Measurements from ENCODE around the gene TNS1.

TNS1 gene

GRCh38 chr2:217753460-217754200 lies 249.2 kb downstream of the TNS1 start:
- no peak for DNase-seq

- DNase-seq = no peak
These were observed 249.9 kb downstream of the TNS1 start for GRCh38 chr2:217752714-217753459.

- DNase-seq = no peak
These were observed 250.8 kb downstream of the TNS1 start for GRCh38 chr2:217751952-217752351.

GRCh38 chr2:217751192-217751591 lies 251.6 kb downstream of the TNS1 start:
- DNase-seq = no peak
